H9 (cell line): ENCODE measurements around the gene WDR31. TPM values are rescaled to one million over a fixed set of nuclear protein-coding genes. Genes with fewer than 3 reads are reported as not detected.

Experiments
- DNase-seq: peaks from one replicate; pipeline ENCODE4 v3.0.0-alpha.2; 2017
- H2AFZ ChIP-seq: one replicate; pipeline ENCODE4 v1.6.1; 2013; ENCODE audit warnings: mild to moderate bottlenecking, low read length, control low read depth, moderate library complexity
- H2AK5ac ChIP-seq: 2 replicates; pipeline ENCODE4 v1.6.1; 2013; ENCODE audit warnings: low read length, control low read depth, mixed read lengths; ENCODE audit not compliant: insufficient read length
- H2BK120ac ChIP-seq: one replicate; pipeline ENCODE4 v1.6.1; 2013; ENCODE audit warnings: low read depth, mild to moderate bottlenecking, low read length, control low read depth, inconsistent platforms; ENCODE audit not compliant: poor library complexity, severe bottlenecking
- H2BK12ac ChIP-seq: 2 replicates; pipeline ENCODE4 v1.6.1; 2013; ENCODE audit warnings: low read length, control low read depth, mixed read lengths, low read depth; ENCODE audit not compliant: insufficient read length
- H2BK15ac ChIP-seq: 2 replicates; pipeline ENCODE4 v1.6.1; 2013; ENCODE audit warnings: low read depth, low read length, control low read depth
- H2BK20ac ChIP-seq: one replicate; pipeline ENCODE4 v1.6.1; 2013; ENCODE audit warnings: low read depth, mild to moderate bottlenecking, low read length, control low read depth, inconsistent platforms; ENCODE audit not compliant: poor library complexity, severe bottlenecking
- H2BK5ac ChIP-seq: 2 replicates; pipeline ENCODE4 v1.6.1; 2013; ENCODE audit warnings: low read length, control low read depth, mixed read lengths; ENCODE audit not compliant: insufficient read length
- H3K14ac ChIP-seq: 2 replicates; pipeline ENCODE4 v1.6.1; 2013; ENCODE audit warnings: low read length, control low read depth; ENCODE audit not compliant: insufficient read depth
- H3K18ac ChIP-seq: 2 replicates; pipeline ENCODE4 v1.6.1; 2013; ENCODE audit warnings: low read depth, mild to moderate bottlenecking, mixed read lengths, low read length, control low read depth; ENCODE audit not compliant: insufficient read length
- H3K23ac ChIP-seq: 2 replicates; pipeline ENCODE4 v1.6.1; 2013; ENCODE audit warnings: low read length, control low read depth, mixed read lengths, low read depth; ENCODE audit not compliant: insufficient read length
- H3K23me2 ChIP-seq: 2 replicates; pipeline ENCODE4 v1.6.1; 2013; ENCODE audit warnings: low read depth, mild to moderate bottlenecking, mixed read lengths, low read length, control low read depth; ENCODE audit not compliant: insufficient read length, poor library complexity, severe bottlenecking
- H3K27ac ChIP-seq: 2 replicates; pipeline ENCODE4 v1.5.1; 2013; ENCODE audit warnings: low read length, control low read depth, mixed read lengths, low read depth; ENCODE audit not compliant: insufficient read length
- H3K27me3 ChIP-seq: 2 replicates; pipeline ENCODE4 v1.6.1; 2013; ENCODE audit warnings: low read length, control low read depth, inconsistent platforms; ENCODE audit not compliant: insufficient read depth
- H3K4ac ChIP-seq: 2 replicates; pipeline ENCODE4 v1.6.1; 2013; ENCODE audit warnings: low read depth, mild to moderate bottlenecking, control low read depth, inconsistent platforms, low read length, moderate library complexity
- H3K4me1 ChIP-seq: 2 replicates; pipeline ENCODE4 v1.6.1; 2013; ENCODE audit warnings: low read length, control low read depth, inconsistent platforms; ENCODE audit not compliant: insufficient read depth
- H3K4me2 ChIP-seq: 2 replicates; pipeline ENCODE4 v1.6.1; 2013; ENCODE audit warnings: low read length, control low read depth, mixed read lengths; ENCODE audit not compliant: insufficient read length, insufficient read depth
- H3K56ac ChIP-seq: 2 replicates; pipeline ENCODE4 v1.6.1; 2013; ENCODE audit warnings: low read depth, mild to moderate bottlenecking, mixed read lengths, low read length, control low read depth; ENCODE audit not compliant: insufficient read length
- H3K79me1 ChIP-seq: 2 replicates; pipeline ENCODE4 v1.6.1; 2013; ENCODE audit warnings: low read depth, mild to moderate bottlenecking, moderate library complexity, low read length, control low read depth, inconsistent platforms; ENCODE audit not compliant: insufficient read depth, poor library complexity, severe bottlenecking
- H3K79me2 ChIP-seq: 2 replicates; pipeline ENCODE4 v1.6.1; 2013; ENCODE audit warnings: low read length, control low read depth, inconsistent platforms; ENCODE audit not compliant: insufficient read depth
- H3K9ac ChIP-seq: 2 replicates; pipeline ENCODE4 v1.6.1; 2013; ENCODE audit warnings: low read length, control low read depth, mixed read lengths; ENCODE audit not compliant: insufficient read length; ENCODE audit errors: extremely low read depth
- H3K9me3 ChIP-seq: one replicate; pipeline ENCODE4 v1.6.1; 2013; ENCODE audit warnings: low read depth, low read length, inconsistent platforms; ENCODE audit not compliant: control insufficient read depth
- H3T11ph ChIP-seq: one replicate; pipeline ENCODE4 v1.6.1; 2013; ENCODE audit warnings: mild to moderate bottlenecking, low read length, control low read depth, inconsistent platforms
- H4K20me1 ChIP-seq: one replicate; pipeline ENCODE4 v1.6.1; 2013; ENCODE audit not compliant: control insufficient read depth, insufficient read length, insufficient read depth
- H4K5ac ChIP-seq: 2 replicates; pipeline ENCODE4 v1.6.1; 2013; ENCODE audit warnings: low read depth, mild to moderate bottlenecking, mixed read lengths, low read length, control low read depth; ENCODE audit not compliant: insufficient read length
- H4K8ac ChIP-seq: replicated peaks from 2 replicates; pipeline ENCODE4 v1.6.1; 2013; ENCODE audit warnings: low read length, control low read depth, mixed read lengths, low read depth; ENCODE audit not compliant: insufficient read length
- H4K91ac ChIP-seq: 2 replicates; pipeline ENCODE4 v1.6.1; 2013; ENCODE audit warnings: low read depth, mild to moderate bottlenecking, moderate library complexity, mixed read lengths, low read length, control low read depth; ENCODE audit not compliant: insufficient read length
- H3K27ac Mint-ChIP-seq, 3 experiments: 2 replicates in 2 of 3; 3 replicates in 1 of 3; pipeline ENCODE4 v1.8.0; 2020 to 2021; ENCODE audit warnings: mixed read lengths in 3 of 3, mild to moderate bottlenecking in 1 of 3, moderate library complexity in 1 of 3
- H3K27me3 Mint-ChIP-seq: 2 replicates; pipeline ENCODE4 v1.8.0; 2021; ENCODE audit warnings: low read depth, mild to moderate bottlenecking, moderate library complexity, mixed read lengths
- H3K36me3 Mint-ChIP-seq, 3 experiments: 2 replicates in 2 of 3; 3 replicates in 1 of 3; pipeline ENCODE4 v1.8.0; 2020 to 2021; ENCODE audit warnings: low read depth in 3 of 3, mixed read lengths in 3 of 3; ENCODE audit not compliant: insufficient read depth in 1 of 3
- H3K4me1 Mint-ChIP-seq, 2 experiments: 2 replicates each; pipeline ENCODE4 v1.8.0; 2020; ENCODE audit warnings: mixed read lengths in 2 of 2
- H3K4me3 Mint-ChIP-seq, 2 experiments: 2 replicates in 1 of 2; 3 replicates in 1 of 2; pipeline ENCODE4 v1.8.0; 2020 to 2021; ENCODE audit warnings: mild to moderate bottlenecking in 2 of 2, mixed read lengths in 2 of 2, moderate library complexity in 1 of 2
- H3K9me3 Mint-ChIP-seq, 2 experiments: 2 replicates in 1 of 2; 3 replicates in 1 of 2; pipeline ENCODE4 v1.8.0; 2020; ENCODE audit warnings: mild to moderate bottlenecking in 2 of 2, mixed read lengths in 2 of 2, moderate library complexity in 1 of 2
- CTCF ChIP-seq: fragments of 200-600 bp; sonication (generic); conservative IDR thresholded peaks from 3 replicates; pipeline ENCODE4 v1.8.0; 2021; ENCODE audit warnings: antibody characterized with exemption, mild to moderate bottlenecking
- WGBS: extraction: QIAGEN DNeasy Blood & Tissue Kit; methylation state at CpG from one replicate; pipeline ENCODE4 v1.1.7; 2013; ENCODE audit warnings: missing lambda C conversion rate, low lambda C conversion rate, mixed read lengths; ENCODE audit not compliant: insufficient read length; ENCODE audit errors: extremely low coverage; 5-methylcytosine and 5-hydroxymethylcytosine counted together
- total RNA-seq: library from RNA; stranded (reverse); gene quantifications from 2 replicates; pipeline ENCODE4 v1.2.1, GENCODE V29; 2021

WDR31 gene
- total RNA-seq, 1 experiment from 2014 or later = 0.72 TPM

- no peaks in the 10 kb centered on the region for H4K20me1 ChIP-seq
- H2BK12ac ChIP-seq = no peak overlapping the region
- no peaks in the 10 kb centered on the region for H3K4me1 ChIP-seq
- no peak overlapping the region for H4K8ac ChIP-seq
- no peak overlapping the region for H2BK120ac ChIP-seq
- H3K18ac ChIP-seq = no peak overlapping the region
- WGBS = no CpG with 5 or more reads among the region's 9 CpGs
- no peak overlapping the region for H2BK15ac ChIP-seq
- Mint-ChIP-seq H3K27me3 (peaks cover 40% of the 10 kb centered on the region), H3K27ac (no peak overlapping the region), H3K4me1 (peaks cover 0 to 7% of the 10 kb centered on the region in 2 experiments), H3K4me3 (no peak overlapping the region), H3K36me3 (no peaks in the 10 kb centered on the region), H3K9me3 (no peaks in the 10 kb centered on the region; a peak in 1 of 5 replicates)
- H3K27ac ChIP-seq = no peak overlapping the region
- H3K14ac ChIP-seq = no peak overlapping the region
- peaks cover 9% of the 10 kb centered on the region for H3K23me2 ChIP-seq
- H3K79me2 ChIP-seq = no peaks in the 10 kb centered on the region
- H2AK5ac ChIP-seq = no peak overlapping the region
- DNase-seq = no peak
- no peak overlapping the region for H3K4me2 ChIP-seq
- no peak overlapping the region for H2BK20ac ChIP-seq
- TF ChIP-seq CTCF = no peak
- H2BK5ac ChIP-seq = no peak overlapping the region
- no peak overlapping the region for H3K56ac ChIP-seq
- no peak overlapping the region for H3K23ac ChIP-seq
- no peaks in the 10 kb centered on the region for H3K79me1 ChIP-seq
- no peak overlapping the region for H3K4ac ChIP-seq
- no peak overlapping the region for H3K9ac ChIP-seq
- no peaks in the 10 kb centered on the region for H3K9me3 ChIP-seq
- H2AFZ ChIP-seq = no peak overlapping the region
- H4K5ac ChIP-seq = no peak overlapping the region
- H3K27me3 ChIP-seq = no peaks in the 10 kb centered on the region; the same call in 1 of the 2 replicates
- H3T11ph ChIP-seq = no peak overlapping the region
- H4K91ac ChIP-seq = no peak overlapping the region
Measured at GRCh38 chr9:113341712-113342410, 1.8 kb upstream of the WDR31 start.
